ENCODE results near the gene MRPL18.

DNA sequence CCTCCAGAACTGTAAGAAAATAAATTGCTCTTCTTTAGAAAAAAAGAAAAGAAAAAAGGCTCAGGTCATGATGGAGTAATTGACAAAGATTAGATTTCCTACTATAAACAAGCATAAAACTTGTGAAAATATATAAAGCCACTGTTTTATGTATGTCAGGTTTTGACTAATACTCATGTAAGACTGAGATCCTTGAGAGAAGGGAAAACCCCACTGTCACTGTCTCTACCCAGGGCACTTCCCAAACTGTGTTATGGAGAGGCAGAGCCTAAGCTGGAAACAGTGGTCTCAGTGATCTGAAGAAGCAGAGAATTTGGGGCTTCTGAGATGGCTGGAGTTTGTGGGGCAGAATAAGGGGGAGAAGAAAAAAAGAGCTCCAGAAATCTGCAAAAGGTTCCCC is 20.8 kb upstream of the MRPL18 start:
- TF ChIP-seq POLR2AphosphoS5 (IDR thresholded peaks at IDR 0.05; ENCODE audit: low read depth, low read length): no peak
- no peak for TF ChIP-seq TAF1 (IDR thresholded peaks at IDR 0.05; ENCODE audit: borderline replicate concordance, low read depth, low read length)
- TF ChIP-seq POLR2A (IDR thresholded peaks at IDR 0.05; ENCODE audit: low read depth, low read length): no peak

All from GM12892 (cell line).